Panc1 (cell line): ENCODE measurements around the gene ANKRD26. TPM values are rescaled to one million over a fixed set of nuclear protein-coding genes. Genes with fewer than 3 reads are reported as not detected.

Source experiments
- ATAC-seq: fragments of 200-7000 bp; cut with Tn5 transposase; 2 replicates; pipeline ENCODE4 v1.9.1; 2020; ENCODE audit warnings: mild to moderate bottlenecking, moderate library complexity
- BruUV-seq: library from RNA; stranded (reverse); fragments of 400-500 nt; replicated peaks from 2 replicates; lab custom pipeline; 2021; lab: Mats Ljungman, UMichigan
- CTCF ChIA-PET: fragments of 300-600 bp; sonication (Branson Sonifier 250); formaldehyde crosslinking; loops from one replicate; lab custom pipeline; 2022; ENCODE audit warnings: antibody characterized with exemption; lab: Charles Lee
- POLR2A ChIA-PET: fragments of 300-600 bp; sonication (Branson Sonifier 250); formaldehyde crosslinking; loops from one replicate; lab custom pipeline; 2022; ENCODE audit warnings: antibody characterized with exemption; lab: Charles Lee
- DNase-seq: peaks from one replicate; pipeline ENCODE4 v3.0.0-alpha.2; 2010; ENCODE audit warnings: low read depth, low spot score
- H3K27ac ChIP-seq: 2 replicates; pipeline ENCODE4 v1.5.1; 2011; ENCODE audit warnings: mild to moderate bottlenecking, low read length, inconsistent platforms
- H3K27me3 ChIP-seq: fragments of 200-500 bp; sonication (Bioruptor generic); 2 replicates; pipeline ENCODE4 v1.6.0; 2014; ENCODE audit warnings: low read length, inconsistent platforms; ENCODE audit not compliant: control insufficient read depth, insufficient read depth
- H3K36me3 ChIP-seq: fragments of 200-500 bp; sonication (Bioruptor generic); 2 replicates; pipeline ENCODE4 v1.5.1; 2014; ENCODE audit warnings: inconsistent platforms, mild to moderate bottlenecking, low read length, moderate library complexity; ENCODE audit not compliant: control insufficient read depth, insufficient read depth
- H3K4me1 ChIP-seq: 2 replicates; pipeline ENCODE4 v1.5.1; 2011; ENCODE audit warnings: inconsistent platforms, mild to moderate bottlenecking, low read length, moderate library complexity; ENCODE audit not compliant: control insufficient read depth, insufficient read depth
- H3K4me3 ChIP-seq, 2 experiments: 2 replicates each; pipeline ENCODE4 v1.5.1; 2011 to 2012; ENCODE audit warnings: low read depth in 2 of 2, low read length in 2 of 2, mild to moderate bottlenecking in 2 of 2, inconsistent platforms in 1 of 2, moderate library complexity in 1 of 2
- H3K9me3 ChIP-seq: fragments of 200-500 bp; sonication (Bioruptor generic); 2 replicates; pipeline ENCODE4 v1.5.1; 2014; ENCODE audit warnings: low read depth, mild to moderate bottlenecking, inconsistent platforms, low read length, moderate library complexity; ENCODE audit not compliant: control insufficient read depth, insufficient read depth
- CTCF ChIP-seq: fragments of 450-650 bp; IDR thresholded peaks from 2 replicates; pipeline ENCODE4 v1.5.1; 2017; ENCODE audit warnings: mild to moderate bottlenecking
- POLR2AphosphoS5 ChIP-seq: IDR thresholded peaks from 2 replicates; pipeline ENCODE4 v1.6.1; 2012; ENCODE audit warnings: mild to moderate bottlenecking, low read depth, low read length, moderate library complexity
- SIN3A ChIP-seq: IDR thresholded peaks from 2 replicates; pipeline ENCODE4 v1.6.1; 2012; ENCODE audit warnings: low read depth, mild to moderate bottlenecking, low read length, moderate library complexity, borderline replicate concordance; ENCODE audit not compliant: insufficient read depth
- TCF7L2 ChIP-seq: IDR thresholded peaks from 2 replicates; pipeline ENCODE4 v1.6.1; 2011; ENCODE audit warnings: mild to moderate bottlenecking, low read depth, low read length, inconsistent platforms
- in situ Hi-C: cut with HindIII; loops from 2 replicates; pipeline ENCODE4 v1.10.0; 2016; ENCODE audit warnings: low sequenced_read_pairs, low pct_unique_long_range_greater_than_20kb
- intact Hi-C: fragments of 100-400 bp; cut with micrococcal nuclease; formaldehyde crosslinking; loops from one replicate; pipeline ENCODE4 v1.10.0; 2022; ENCODE audit not compliant: unreplicated experiment
- total RNA-seq: library from RNA; stranded (reverse); gene quantifications from one replicate; pipeline ENCODE4 v1.2.1, GENCODE V29; 2021; ENCODE audit not compliant: unreplicated experiment
- TF ChIP-seq, protein P1 (sequence below), 2 experiments: IDR thresholded peaks; 2 replicates each; pipeline ENCODE4 v1.6.1; 2011 to 2012; ENCODE audit warnings: low read depth in 2 of 2, control low read depth in 1 of 2, low read length in 1 of 2, mild to moderate bottlenecking in 1 of 2, moderate library complexity in 1 of 2; ENCODE audit not compliant: insufficient read depth in 1 of 2

Gene ANKRD26
- total RNA-seq, 1 experiment from 2014 or later: 6.9 TPM

- no peak for ATAC-seq
- no peak overlapping the region for H3K4me3 ChIP-seq
- POLR2A ChIA-PET: no interaction called here
- in situ Hi-C loops (no loop called here), intact Hi-C loops (no loop called here)
- TF ChIP-seq SIN3A: no peak
- TF ChIP-seq TCF7L2: no peak
- TF ChIP-seq CTCF: no peak
- TF ChIP-seq POLR2AphosphoS5: no peak
- TF ChIP-seq, protein P1, sequence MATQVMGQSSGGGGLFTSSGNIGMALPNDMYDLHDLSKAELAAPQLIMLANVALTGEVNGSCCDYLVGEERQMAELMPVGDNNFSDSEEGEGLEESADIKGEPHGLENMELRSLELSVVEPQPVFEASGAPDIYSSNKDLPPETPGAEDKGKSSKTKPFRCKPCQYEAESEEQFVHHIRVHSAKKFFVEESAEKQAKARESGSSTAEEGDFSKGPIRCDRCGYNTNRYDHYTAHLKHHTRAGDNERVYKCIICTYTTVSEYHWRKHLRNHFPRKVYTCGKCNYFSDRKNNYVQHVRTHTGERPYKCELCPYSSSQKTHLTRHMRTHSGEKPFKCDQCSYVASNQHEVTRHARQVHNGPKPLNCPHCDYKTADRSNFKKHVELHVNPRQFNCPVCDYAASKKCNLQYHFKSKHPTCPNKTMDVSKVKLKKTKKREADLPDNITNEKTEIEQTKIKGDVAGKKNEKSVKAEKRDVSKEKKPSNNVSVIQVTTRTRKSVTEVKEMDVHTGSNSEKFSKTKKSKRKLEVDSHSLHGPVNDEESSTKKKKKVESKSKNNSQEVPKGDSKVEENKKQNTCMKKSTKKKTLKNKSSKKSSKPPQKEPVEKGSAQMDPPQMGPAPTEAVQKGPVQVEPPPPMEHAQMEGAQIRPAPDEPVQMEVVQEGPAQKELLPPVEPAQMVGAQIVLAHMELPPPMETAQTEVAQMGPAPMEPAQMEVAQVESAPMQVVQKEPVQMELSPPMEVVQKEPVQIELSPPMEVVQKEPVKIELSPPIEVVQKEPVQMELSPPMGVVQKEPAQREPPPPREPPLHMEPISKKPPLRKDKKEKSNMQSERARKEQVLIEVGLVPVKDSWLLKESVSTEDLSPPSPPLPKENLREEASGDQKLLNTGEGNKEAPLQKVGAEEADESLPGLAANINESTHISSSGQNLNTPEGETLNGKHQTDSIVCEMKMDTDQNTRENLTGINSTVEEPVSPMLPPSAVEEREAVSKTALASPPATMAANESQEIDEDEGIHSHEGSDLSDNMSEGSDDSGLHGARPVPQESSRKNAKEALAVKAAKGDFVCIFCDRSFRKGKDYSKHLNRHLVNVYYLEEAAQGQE (IDR thresholded peaks at IDR 0.05; ENCODE audit: insufficient read depth in 1 of 2, low read depth in 2 of 2, low read length in 1 of 2): no peak
- no peaks in the 10 kb centered on the region for H3K36me3 ChIP-seq
- H3K9me3 ChIP-seq: no peaks in the 10 kb centered on the region
- no peak overlapping the region for H3K27ac ChIP-seq
- no peaks in the 10 kb centered on the region for H3K27me3 ChIP-seq
- no peak for DNase-seq
- no TSS peak for BruUV-seq
- CTCF ChIA-PET: no interaction called here
- H3K4me1 ChIP-seq: no peaks in the 10 kb centered on the region
Measured at GRCh38 chr10:26970667-26971066, 129.6 kb downstream of the ANKRD26 start.

- ChIA-PET POLR2A (no interaction called here), CTCF (no interaction called here)
- DNase-seq: no peak
- no peaks in the 10 kb centered on the region for H3K36me3 ChIP-seq
- no peak overlapping the region for H3K4me3 ChIP-seq
- BruUV-seq: no TSS peak
- H3K27ac ChIP-seq: no peak overlapping the region
- H3K4me1 ChIP-seq: no peaks in the 10 kb centered on the region
- ATAC-seq: no peak
- intact Hi-C loops (no loop called here), in situ Hi-C loops (no loop called here)
- no peaks in the 10 kb centered on the region for H3K27me3 ChIP-seq
- no peak for TF ChIP-seq TCF7L2
- TF ChIP-seq CTCF: no peak
- TF ChIP-seq POLR2AphosphoS5: no peak
- H3K9me3 ChIP-seq: no peaks in the 10 kb centered on the region
Measured at GRCh38 chr10:26969145-26969926, 131.0 kb downstream of the ANKRD26 start.
